GM18861 (cell line): ENCODE results near the gene PINK1.
"Not testable (repeated sequence)": the region's sequence is repeated elsewhere in the genome, so short reads cannot be mapped to it uniquely, and the experiment has no call there.

Experiments
- ATAC-seq: cut with Tn5 transposase; IDR thresholded peaks from one replicate; pipeline ENCODE4 v1.9.1; 2021; ENCODE audit not compliant: unreplicated experiment

The PINK1 gene

DNA sequence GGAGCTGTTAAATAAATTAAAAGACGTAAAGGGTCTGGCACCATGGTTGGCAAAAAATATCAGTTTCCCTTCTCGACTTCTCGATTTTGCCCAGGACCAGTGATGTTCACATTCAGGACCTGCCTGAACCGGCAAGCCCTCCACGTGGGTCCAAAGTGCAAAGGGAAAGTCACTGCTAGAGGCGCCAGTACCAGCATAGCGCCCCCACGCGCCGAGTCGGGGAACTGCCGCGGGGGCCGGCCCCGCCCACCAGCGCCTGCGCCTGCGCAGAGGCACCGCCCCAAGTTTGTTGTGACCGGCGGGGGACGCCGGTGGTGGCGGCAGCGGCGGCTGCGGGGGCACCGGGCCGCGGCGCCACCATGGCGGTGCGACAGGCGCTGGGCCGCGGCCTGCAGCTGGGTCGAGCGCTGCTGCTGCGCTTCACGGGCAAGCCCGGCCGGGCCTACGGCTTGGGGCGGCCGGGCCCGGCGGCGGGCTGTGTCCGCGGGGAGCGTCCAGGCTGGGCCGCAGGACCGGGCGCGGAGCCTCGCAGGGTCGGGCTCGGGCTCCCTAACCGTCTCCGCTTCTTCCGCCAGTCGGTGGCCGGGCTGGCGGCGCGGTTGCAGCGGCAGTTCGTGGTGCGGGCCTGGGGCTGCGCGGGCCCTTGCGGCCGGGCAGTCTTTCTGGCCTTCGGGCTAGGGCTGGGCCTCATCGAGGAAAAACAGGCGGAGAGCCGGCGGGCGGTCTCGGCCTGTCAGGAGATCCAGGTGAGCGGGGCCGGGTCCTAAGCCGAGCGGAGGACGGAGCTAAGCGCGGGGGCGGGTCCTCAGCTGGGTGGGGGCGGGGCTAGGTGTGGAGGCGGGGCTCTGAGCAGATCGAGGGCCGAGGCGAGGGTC lies at the start of gene PINK1:
Gene PINK1, plus strand, starts transcription at position 269 of the 875 bp plus-strand sequence. Its CDS starts 91 bp downstream, at position 360.
- peak; percentile 44 for ATAC-seq

DNA sequence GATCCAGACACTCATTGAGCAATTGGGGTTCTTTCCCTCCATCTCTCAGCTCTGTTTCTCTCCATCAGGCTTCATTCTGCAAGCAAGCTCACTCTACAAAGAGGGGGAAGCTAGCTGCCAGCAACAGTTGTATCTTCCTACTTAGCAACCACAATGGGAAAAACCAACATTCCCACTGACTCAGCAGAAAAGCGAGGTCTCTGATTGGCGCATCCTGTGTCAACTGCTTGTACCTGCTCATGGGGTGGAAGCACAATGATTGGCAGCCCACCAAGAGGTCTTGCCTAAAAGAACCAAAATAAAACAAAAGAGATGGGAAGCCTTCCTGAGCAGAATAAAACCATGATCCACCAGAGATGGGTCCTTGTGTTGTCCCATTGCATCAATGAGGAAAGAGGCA lies 48.4 kb upstream of the PINK1 start:
- ATAC-seq = no peak

DNA sequence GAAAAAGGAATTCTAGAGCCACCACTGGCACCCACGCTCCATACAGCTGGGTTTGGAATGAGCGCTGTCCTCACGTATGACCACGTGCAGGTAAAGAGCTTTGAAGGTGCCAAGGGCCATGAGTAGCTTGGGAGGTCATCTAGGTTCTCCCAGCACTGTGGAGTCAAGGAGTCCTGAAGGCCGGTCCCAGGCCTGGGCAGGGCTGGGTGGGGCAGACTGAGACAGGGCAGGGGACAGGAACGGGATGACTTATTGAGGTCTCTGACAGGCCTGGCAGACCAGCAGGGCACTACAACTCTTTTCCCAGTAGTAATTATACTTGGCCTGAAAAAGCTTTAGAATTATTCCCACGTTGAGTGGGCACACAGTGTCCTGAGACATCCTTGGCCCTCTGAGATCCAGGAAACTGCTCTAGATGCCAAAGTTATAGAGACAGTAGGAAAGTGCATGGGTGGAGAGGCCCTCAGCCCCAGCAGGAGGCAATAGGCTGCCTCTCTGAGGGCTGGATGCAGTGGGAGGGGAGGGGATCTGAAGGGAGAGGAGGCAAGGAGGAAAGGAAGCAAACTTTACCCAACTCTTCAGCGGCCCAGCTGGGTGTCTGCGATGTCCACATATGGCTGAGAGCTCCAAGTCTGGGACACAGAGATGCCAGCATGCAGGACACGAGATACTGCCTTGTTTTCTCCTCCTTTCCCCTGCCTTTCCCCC lies 46.2 kb upstream of the PINK1 start:
- no peak for ATAC-seq

DNA sequence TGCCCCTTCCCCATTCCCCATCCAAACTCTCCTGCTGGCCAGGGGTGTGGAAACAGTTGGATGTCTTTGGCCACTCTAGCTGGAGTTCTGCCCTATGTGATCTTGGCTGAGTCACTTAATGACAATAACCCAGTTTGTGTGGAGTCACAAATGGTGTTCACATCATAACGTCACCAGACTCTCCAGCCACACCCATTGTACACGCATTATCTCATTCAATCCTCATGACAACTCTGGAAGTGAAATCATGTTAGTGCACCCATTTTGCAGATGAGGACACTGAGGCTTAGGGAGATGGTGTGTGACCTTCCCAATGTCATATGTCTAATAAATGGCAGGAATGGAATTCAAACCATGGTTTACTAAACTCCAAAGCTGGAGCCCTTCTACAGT lies 45.6 kb upstream of the PINK1 start:
- no peak for ATAC-seq

DNA sequence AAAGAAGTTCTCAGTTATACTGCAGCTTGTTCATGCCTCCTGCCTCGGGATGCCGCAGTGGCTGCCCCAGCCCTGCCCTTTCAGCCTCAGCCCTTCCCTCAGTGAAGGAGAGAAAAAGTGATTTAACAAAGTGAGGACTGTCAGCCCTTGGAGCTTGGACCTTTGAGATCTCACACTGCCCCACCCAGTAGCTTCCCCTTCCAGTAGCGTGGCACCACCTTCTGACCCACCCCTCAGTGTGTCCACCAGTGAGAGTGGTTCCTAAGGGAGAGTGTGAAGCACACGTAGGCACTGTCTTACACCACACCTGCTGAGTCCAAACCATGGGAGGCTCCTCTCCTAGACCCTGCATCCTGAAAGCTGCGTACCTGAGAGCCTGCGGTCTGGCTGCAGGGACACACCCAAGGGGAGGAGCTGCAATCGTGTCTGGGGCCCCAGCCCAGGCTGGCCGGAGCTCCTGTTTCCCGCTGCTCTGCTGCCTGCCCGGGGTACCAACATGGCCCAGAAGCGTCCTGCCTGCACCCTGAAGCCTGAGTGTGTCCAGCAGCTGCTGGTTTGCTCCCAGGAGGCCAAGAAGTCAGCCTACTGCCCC lies 44.5 kb upstream of the PINK1 start, which contains the start of gene CDA:
Gene CDA, plus strand, starts transcription at position 464 of the 592 bp plus-strand sequence. Its CDS starts 33 bp downstream, at position 497.
- no peak for ATAC-seq

DNA sequence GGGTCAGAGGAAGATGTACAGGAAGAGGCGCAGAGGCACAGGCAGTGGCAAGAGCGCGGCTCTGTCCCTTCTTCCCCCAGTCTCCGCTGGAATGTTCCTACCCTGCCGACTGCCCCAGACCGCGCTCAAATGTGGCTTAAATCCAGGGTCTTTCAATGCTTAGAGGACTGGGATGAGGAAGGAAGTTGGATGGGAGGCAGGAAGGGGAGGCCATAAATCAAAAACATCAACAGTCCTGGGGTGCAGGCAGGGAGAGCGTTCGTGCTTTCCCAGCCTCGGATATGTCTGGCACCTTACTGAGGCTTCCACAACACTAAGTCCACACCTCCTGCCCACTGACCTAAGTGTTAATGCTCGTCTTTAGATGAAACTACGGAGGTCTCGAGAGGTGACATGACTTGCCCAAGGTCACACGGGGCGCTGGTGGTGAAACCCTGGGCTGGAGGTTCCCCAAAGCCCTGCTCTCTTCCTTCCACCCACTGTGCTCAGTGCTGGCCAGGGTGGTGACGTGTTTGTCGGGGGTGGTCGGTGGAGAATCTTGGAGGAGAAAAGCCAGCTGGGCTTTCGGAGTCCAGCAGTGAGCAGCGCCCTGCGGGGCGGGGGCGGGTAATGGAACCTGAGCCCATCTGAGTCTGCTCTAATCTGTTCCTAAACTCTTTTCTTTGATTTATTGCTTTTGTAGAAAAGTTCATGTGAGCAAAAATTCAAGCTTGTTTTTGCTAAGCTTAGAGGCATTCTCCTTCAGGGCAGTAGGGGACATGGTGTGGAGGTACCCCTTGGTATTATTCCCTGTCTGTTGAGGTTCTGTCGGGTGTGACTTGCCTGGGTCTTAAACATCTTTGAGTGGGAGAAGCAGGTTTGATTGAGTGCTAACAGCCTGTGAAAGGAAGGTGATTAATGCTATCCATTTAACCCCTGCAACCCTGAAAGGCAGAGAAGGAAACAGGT lies 43.7 kb upstream of the PINK1 start:
- no peak for ATAC-seq

DNA sequence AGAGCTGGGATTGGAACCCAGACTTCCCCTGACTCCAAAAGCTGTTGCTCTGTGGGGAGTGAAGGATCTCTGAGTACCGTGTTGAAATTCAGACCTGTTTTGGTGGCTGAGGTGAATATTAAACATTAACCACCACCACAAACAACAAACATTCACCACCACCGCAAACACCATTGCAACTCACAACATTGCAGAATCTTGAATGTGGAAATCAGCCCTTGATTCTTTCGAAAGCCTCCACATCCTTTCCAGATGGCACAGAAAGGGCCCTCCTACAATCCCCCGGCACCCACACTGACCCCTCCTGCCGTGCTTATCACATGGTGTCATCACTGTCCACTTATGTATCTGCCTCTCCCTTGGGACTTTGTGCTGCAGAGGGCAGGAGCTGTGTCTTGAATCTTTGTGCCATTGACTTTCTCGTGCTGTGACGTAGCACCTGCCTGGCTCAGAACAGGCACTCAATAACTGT lies 42.9 kb upstream of the PINK1 start:
- ATAC-seq = no peak

DNA sequence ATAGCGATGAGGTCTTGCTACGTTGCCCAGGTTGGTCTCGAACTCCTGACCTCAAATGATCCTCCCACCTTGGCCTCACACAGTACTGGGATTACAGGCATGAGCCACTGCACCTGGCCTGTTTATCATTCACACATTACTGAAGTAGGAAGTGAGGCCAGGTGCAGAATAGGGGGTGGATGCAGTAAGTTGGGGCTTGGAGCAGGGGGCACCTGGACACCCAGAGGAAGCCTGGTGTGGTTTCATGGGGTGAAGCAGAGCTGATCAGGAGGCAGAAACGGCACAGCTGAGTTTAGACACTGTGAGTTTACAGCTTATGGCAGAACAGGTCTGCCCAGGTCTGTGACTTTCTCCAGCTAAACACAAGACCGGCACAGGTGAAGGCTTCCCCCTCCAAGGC lies 39.5 kb upstream of the PINK1 start:
- no peak for ATAC-seq

DNA sequence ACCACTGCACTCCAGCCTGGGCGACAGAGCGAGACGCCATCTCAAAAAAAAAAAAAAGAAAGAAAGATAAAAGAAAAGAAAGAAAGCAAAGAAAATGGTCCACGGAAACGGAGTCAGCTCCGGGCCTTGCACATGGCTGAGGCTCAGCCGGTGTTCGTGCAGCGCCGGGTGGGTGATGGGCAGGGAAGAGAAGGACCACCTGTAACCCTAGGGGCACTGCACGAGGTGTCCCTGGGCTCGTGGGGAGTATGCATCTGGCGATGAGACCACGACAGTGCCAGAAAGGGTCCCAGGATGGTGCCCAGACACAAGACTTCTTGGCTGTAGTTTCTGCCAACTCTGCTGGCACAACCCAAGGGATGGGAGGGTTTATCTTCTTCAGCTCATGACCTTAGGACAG lies 38.5 kb upstream of the PINK1 start:
- no peak for ATAC-seq

DNA sequence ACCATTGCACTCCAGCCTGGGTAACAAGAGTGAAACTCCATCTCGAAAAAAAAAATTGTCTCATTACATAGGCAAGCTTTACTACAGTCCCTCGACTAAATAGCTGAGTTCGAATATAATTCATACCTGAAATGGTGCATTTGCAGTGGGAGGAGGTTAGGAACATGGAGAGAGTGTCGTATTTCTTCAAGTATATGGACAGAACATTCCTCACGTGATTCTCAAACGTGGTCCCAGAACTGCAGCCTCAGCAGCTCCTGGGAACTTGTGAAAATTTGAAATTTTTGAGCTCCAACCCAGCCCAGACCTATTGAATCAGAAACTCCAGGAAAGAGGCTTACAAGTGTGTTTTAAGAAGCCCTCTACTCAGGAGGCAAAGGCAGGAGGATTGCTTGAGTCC lies 37.2 kb upstream of the PINK1 start:
- ATAC-seq = no peak

DNA sequence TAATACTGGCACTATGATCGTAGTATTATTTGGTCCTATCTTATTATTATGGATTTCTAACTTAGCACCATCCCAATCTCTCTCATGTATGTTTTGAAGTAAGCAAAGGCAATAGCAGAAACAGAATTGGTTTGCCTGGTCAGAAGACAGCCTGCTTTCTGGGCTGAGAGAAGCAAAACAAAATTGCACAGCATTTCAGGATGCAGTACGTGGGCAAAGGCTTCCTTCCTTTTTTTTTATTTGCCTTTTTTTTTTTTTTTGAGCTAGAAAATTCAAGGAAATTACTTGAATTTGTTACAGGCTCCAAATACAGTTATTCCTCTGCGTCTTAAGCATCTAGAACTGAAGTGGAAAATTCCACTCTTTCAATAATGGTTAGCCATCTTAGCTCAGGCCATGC lies 35.6 kb upstream of the PINK1 start:
- ATAC-seq = no peak

DNA sequence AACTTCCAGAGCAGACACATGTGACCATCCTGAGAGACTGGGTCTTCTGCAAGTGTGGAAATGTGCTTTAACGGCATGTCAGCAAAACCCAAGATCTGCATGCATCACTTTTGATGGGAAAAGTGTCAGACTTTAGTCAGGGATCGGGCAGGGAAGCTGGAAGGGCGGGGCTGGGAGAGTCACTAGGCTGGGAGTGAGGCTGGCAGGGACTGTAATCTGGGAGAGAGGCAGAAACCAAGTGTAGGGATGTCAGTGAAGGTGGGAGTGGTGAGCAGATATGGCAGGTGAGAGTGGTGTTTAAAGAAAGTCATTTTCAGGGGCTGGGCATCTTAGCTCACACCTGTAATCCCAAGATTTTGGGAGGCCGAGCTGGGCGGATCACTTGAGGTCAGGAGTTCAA lies 33.1 kb upstream of the PINK1 start:
- ATAC-seq = no peak

DNA sequence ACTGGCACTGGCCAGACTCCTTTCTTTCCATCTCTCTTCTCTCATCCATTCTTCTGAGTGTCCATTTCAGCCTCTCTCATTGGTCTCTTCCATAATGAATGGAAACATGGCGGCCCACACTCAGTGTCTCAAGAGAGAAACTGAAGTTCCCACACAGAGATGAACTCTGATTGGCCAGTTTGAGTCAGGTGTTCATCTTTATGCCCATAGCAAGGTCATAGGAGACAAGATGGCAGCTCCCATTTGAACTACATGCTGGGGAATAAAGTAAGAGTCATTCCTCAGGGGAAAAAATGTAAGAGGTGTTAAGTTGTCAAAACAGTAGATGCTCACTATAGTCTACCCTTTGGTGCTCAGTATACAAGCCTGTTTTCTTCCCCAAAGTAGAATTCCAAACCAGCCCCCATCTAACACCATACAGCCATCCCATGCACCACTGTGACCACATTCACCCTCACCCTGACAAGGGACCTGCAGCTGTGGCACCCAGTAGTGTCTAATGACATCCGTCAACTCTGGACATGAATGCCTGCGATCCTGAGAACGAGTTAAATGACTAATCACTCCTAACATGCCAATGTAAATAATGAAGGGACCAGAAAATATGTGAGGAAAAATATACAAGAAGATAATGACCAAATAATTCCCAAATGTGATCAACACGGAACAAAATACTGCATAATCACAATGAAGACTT lies 32.0 kb upstream of the PINK1 start:
- ATAC-seq = no peak

DNA sequence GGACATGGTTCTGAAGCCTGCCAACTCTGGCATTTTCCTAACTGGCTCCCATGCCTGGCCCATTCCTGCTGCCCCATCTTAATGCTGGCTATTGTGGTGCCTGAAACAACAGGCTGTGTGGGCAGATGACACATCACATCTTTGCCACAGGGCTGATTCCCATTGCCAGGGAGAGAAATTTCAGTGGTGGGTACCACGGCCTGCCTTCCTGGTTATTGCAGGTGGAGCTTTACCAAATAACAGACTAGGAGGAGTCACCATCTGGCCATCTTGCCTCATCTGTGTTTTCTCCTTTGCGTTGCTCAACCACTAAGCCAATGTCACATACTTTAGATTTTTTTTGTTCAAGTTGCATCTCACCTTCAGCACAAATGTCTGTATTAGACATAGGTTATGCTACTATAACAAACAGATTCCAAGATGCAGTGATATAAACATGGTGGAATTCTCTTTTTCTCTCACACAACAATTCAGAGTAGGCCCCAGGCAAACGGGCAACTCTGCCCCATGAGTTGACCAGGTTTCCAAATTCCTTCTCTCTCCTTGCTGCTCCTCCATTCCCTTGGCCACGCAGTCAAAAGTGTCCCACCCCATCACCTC lies 30.3 kb upstream of the PINK1 start:
- no peak for ATAC-seq

DNA sequence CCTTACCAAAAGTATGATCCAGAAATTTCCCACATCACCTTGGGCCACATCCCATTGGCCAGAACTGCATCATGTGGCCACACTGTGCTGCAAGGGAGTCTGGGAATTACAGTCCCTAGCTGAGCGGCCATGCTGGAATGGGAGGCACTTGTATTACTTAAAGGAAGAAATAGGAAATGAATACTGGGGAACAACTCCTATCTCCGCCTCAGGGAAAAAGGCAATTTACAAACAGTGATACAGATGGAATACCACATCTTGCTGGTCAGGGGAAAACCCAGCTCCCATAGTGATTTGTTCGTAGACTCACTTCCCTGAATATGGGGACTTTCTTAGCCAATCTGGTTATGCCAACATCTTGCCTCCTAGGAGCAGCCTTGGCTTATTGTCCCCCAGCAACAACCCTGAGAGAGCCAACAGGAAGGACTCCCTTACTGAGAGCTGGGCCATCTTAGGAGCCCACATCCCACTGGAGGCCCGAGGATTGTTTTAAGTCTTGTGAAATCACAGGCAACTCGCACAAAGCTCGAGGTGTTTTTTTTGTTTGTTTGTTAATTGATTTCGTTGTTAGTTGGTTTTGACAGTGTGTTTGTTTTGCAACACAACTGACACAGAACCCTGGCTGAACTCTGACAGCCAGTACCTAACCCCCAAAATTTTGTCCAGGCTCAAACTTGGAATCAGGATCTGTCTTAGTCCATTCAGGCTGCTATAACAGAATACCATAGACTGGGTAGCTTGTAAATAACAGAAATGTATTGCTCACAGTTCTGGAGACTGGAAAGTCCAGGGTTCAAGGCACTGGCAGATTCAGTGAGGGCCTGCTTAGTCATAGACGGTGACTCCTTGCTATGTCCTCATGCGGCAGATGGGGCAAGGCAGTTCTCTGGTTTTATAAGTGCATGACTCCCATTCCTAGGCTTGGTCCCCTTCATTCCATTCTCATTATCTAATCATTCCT lies 29.5 kb upstream of the PINK1 start:
- no peak for ATAC-seq

DNA sequence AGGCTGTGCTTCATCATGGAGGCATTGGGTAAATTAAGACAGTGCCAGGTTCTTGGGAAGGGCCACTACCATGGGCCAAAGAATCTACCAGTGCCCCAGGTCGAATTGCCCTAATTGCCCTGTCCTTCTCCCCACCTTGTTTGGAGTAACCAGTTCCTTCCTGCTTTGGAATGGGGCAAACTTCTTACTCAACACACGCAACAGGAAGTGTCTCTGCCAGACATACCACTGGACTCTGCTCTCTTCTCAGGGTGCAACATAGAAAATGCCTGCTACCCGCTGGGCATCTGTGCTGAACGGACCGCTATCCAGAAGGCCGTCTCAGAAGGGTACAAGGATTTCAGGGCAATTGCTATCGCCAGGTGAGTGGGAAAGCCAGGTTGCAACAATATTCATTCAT lies 28.6 kb upstream of the PINK1 start:
- ATAC-seq = no peak

DNA sequence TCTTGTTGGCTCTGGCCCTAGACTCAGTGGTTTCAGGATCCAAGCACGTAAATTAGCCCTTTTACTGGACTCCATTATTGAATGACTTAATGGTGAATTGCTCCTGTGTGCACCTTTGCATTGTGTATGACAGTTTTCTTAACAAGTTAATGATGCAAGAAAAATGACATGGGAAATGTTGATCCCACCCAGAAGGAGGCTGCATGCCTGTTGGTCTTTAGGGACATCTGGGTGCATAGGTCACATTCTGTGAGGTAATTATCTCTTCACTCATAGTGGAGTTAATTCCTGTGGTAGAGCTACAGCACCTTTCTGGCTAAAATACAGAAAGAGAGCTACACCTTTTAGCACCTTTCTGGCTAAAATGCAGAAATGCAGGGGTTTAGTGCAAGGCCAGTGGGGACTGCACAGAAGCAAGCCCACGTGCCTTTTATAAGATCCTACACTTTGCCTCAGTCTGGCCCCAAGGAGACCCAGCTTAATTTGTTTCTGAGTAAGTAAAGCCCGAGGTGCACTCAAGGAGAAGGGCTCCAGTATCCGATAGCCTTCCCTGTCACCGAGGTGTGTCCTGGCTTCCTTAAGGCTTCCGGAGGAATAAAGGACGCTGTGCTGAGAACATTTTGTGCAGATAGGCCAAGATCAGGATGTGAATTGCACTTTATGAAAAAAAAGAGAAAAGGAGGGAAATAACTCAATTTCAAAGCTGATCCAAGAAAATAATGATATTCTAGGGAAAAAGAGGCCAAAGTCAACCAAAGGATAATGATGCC lies 26.3 kb upstream of the PINK1 start:
- ATAC-seq = not testable (repeated sequence)

DNA sequence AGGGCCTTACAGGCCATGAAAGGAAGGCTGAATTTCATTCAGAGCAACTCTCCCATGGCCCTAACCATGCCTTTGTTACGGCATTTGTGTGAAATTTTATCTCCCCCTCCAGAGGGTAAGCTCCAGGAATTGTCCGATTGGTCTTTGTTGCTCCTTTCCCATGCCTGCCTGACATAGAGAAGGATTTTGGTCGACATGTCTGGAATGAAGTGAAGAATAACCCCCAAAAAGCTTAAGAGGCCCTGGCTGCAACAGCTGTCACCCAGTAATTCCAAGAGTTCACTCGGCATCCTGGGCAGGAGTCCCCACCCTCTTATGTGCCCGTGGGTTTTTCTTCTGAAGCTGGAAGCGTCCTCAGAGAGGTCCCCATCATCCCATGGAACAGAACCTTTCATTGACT lies 23.7 kb upstream of the PINK1 start:
- no peak for ATAC-seq
